Measurements from ENCODE around the gene BACE2.

Gene BACE2

GRCh38 chr21:41137401-41137800, 30.6 kb upstream of the BACE2 start:
- no peak overlapping the region for H3K27ac ChIP-seq
- no peaks in the 10 kb centered on the region for H3K36me3 ChIP-seq
- H3K4me3 ChIP-seq = no peak overlapping the region
- TF ChIP-seq CTCF (IDR thresholded peaks at IDR 0.05) = no peak
- peaks cover 0 to 22% (median 17%) of the 10 kb centered on the region in 4 donors for H3K4me1 ChIP-seq
- intact Hi-C loops (cut with DNase I; ENCODE audit: low total_unique reads) = no loop called here
- DNase-seq = no peak
- no peaks in the 10 kb centered on the region for H3K9me3 ChIP-seq
- peaks cover 0 to 6% of the 10 kb centered on the region in 2 donors for H3K27me3 ChIP-seq

DNA sequence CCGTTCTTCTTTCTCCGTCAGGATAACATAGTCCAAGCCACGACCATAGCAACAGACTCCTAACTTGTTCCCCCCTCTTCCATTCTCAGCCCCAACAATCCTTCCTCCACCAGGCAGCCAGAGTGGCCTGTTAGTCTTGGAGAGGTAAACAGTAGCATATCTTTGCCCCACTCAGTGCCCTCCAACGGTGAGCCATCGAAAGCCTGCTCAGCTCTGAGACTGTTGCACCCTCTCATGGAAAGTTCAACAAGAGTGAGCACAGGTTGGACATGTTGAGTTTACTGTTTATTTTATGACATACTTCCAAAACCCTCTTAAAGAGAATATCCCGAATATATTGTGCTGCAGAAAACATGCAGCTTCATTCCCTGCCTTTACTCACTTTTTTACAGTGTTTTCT, 30.1 kb upstream of the BACE2 start:
- intact Hi-C loops (cut with DNase I; ENCODE audit: low total_unique reads) = no loop called here
- no peak overlapping the region for H3K27ac ChIP-seq
- H3K9me3 ChIP-seq = no peaks in the 10 kb centered on the region
- peaks cover 0 to 24% (median 18%) of the 10 kb centered on the region in 4 donors for H3K4me1 ChIP-seq
- H3K4me3 ChIP-seq = no peak overlapping the region
- no peak for TF ChIP-seq CTCF (IDR thresholded peaks at IDR 0.05)
- no peaks in the 10 kb centered on the region for H3K36me3 ChIP-seq
- peaks cover 0 to 6% of the 10 kb centered on the region in 2 donors for H3K27me3 ChIP-seq
- no peak for DNase-seq

DNA sequence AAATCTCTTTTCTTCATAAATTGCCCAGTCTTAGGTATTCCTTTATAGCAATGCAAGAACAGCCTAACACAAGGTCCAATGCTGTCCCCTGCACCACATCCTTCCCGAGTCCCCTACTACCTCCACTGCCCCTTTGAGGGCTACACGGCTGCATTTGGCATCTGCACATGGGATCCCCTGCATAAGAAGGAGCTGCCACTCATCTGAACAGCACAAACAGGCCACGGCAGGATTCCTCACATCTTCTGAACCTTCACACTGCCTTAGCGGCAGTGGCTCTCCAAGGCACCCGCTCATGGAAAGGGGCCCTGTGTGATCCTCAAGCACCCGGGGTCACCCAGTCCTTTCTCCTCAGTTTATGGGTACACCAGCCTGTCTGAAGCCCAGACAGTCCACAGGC, 29.2 kb upstream of the BACE2 start:
- no peak for DNase-seq
- intact Hi-C loops (cut with DNase I; ENCODE audit: low total_unique reads) = no loop called here
- H3K36me3 ChIP-seq = no peaks in the 10 kb centered on the region
- no peak for TF ChIP-seq CTCF (IDR thresholded peaks at IDR 0.05)
- H3K4me3 ChIP-seq = no peak overlapping the region
- no peaks in the 10 kb centered on the region for H3K9me3 ChIP-seq
- H3K4me1 ChIP-seq = peaks cover 0 to 24% (median 18%) of the 10 kb centered on the region in 4 donors
- no peak overlapping the region for H3K27ac ChIP-seq
- H3K27me3 ChIP-seq = peaks cover 0 to 6% of the 10 kb centered on the region in 2 donors

DNA sequence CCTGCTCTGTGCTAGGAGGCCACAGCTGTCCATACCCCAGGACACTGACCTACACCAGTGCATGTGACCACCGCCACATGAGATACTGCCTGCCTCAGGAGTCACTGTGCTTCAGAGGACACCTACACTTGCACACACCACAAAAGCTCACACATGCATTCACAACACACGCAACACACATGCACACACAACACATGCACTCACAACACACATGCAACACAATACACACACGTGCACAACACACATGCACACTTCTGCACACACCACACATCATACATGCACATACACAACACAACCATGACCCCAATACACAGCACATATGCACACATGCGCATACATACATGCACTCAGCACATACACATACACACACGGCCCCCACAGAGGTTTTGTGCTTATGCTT, 28.7 kb upstream of the BACE2 start:
- Histone ChIP-seq H3K27ac (no peak overlapping the region), H3K27me3 (peaks cover 0 to 6% of the 10 kb centered on the region in 2 donors), H3K36me3 (no peaks in the 10 kb centered on the region), H3K4me3 (no peak overlapping the region), H3K4me1 (peaks cover 0 to 23% (median 18%) of the 10 kb centered on the region in 4 donors), H3K9me3 (no peaks in the 10 kb centered on the region)
- no peak for TF ChIP-seq CTCF (IDR thresholded peaks at IDR 0.05)
- no peak for DNase-seq
- intact Hi-C loops (cut with DNase I; ENCODE audit: low total_unique reads) = no loop called here

- intact Hi-C loops (cut with DNase I; ENCODE audit: low total_unique reads) = no loop called here
- no peak for TF ChIP-seq CTCF (IDR thresholded peaks at IDR 0.05)
- Histone ChIP-seq H3K4me1 (peaks cover 0 to 22% (median 17%) of the 10 kb centered on the region in 4 donors), H3K9me3 (no peaks in the 10 kb centered on the region), H3K27ac (no peak overlapping the region), H3K36me3 (no peaks in the 10 kb centered on the region), H3K4me3 (no peak overlapping the region), H3K27me3 (peaks cover 0 to 6% of the 10 kb centered on the region in 2 donors)
- no peak for DNase-seq
Measured at GRCh38 chr21:41139951-41140350, 28.0 kb upstream of the BACE2 start.

GRCh38 chr21:41141031-41141457, 26.9 kb upstream of the BACE2 start:
- Histone ChIP-seq H3K36me3 (no peaks in the 10 kb centered on the region), H3K27me3 (peaks cover 0 to 6% of the 10 kb centered on the region in 2 donors), H3K4me3 (no peak overlapping the region), H3K9me3 (no peaks in the 10 kb centered on the region), H3K4me1 (peaks cover 0 to 22% (median 17%) of the 10 kb centered on the region in 4 donors), H3K27ac (no peak overlapping the region)
- TF ChIP-seq CTCF (IDR thresholded peaks at IDR 0.05) = no peak
- no peak for DNase-seq
- intact Hi-C loops (cut with DNase I; ENCODE audit: low total_unique reads) = no loop called here
